Stomach (tissue), 9 donors: ENCODE results near the gene B4GALT5. TPM values are rescaled to one million over a fixed set of nuclear protein-coding genes. Genes with fewer than 3 reads are reported as not detected.
A peak's percentile ranks its signal among the peaks of the same experiment; 100 is the strongest.

Experiments
- DNase-seq, 2 donors: peaks; one replicate each; pipeline versions ENCODE4 v3.0.0 to v3.0.0-alpha.2; 2013 to 2019
- H3K27ac ChIP-seq, 5 donors: fragments of 200-600 bp in 4 of 5; sonication (generic) in 4 of 5; one replicate each; pipeline ENCODE4 v1.5.1; 2013 to 2019; ENCODE audit warnings: mild to moderate bottlenecking in 1 of 5, moderate library complexity in 1 of 5
- H3K27me3 ChIP-seq, 3 donors: fragments of 200-600 bp; sonication (generic); one replicate each; pipeline ENCODE4 v1.5.1; 2017 to 2019; ENCODE audit warnings: mixed run types in 1 of 3
- H3K36me3 ChIP-seq, 4 donors: fragments of 200-600 bp; sonication (generic); 1 replicate in 3 of 4; 2 replicates in 1 of 4; pipeline ENCODE4 v1.5.1; 2016 to 2019
- H3K4me1 ChIP-seq, 4 donors: fragments of 200-600 bp; sonication (generic); one replicate each; pipeline ENCODE4 v1.5.1; 2016 to 2019
- H3K4me3 ChIP-seq, 4 donors: fragments of 200-600 bp; sonication (generic) in 3 of 4; one replicate each; pipeline ENCODE4 v1.5.1; 2016 to 2019; ENCODE audit warnings: mild to moderate bottlenecking in 1 of 4
- H3K9me3 ChIP-seq, 4 donors: fragments of 200-600 bp; sonication (generic); one replicate each; pipeline ENCODE4 v1.5.1; 2016 to 2019
- EP300 ChIP-seq: sonication (generic); formaldehyde crosslinking; IDR thresholded peaks from one replicate; pipeline ENCODE4 v1.6.1; 2017; ENCODE audit warnings: antibody characterized with exemption
- POLR2A ChIP-seq, 4 donors: fragments of 450-650 bp; IDR thresholded peaks; one replicate each; pipeline ENCODE4 v1.6.1; 2016; ENCODE audit warnings: antibody characterized with exemption in 4 of 4, control low read depth in 2 of 4, mild to moderate bottlenecking in 1 of 4, moderate library complexity in 1 of 4
- POLR2AphosphoS5 ChIP-seq, 3 donors: sonication (generic); formaldehyde crosslinking; IDR thresholded peaks; one replicate each; pipeline ENCODE4 v1.6.1; 2016; ENCODE audit warnings: antibody characterized with exemption in 3 of 3
- WGBS, 5 donors: extraction: QIAGEN DNeasy Blood & Tissue Kit in 3 of 5; methylation state at CpG; one replicate each; pipeline versions ENCODE4 v1.1.5 to v1.1.7; 2013 to 2018; 5-methylcytosine and 5-hydroxymethylcytosine counted together
- intact Hi-C: fragments of 100-400 bp; cut with DNase I; formaldehyde crosslinking; loops from one replicate; pipeline ENCODE4 v1.15.1; 2023; ENCODE audit warnings: low total_unique reads
- polyA plus RNA-seq, 3 donors: library from polyadenylated mRNA; stranded (reverse); fragments of 200-250 nt; gene quantifications; one replicate each; pipeline ENCODE4 v1.2.3, GENCODE V29; 2013
- total RNA-seq, 5 donors: library from RNA; depleted of rRNA; stranded (reverse); fragments of >200 nt; gene quantifications; one replicate each; pipeline versions ENCODE4 v1.1.0 to v1.2.3, GENCODE V29; 2014 to 2016
- TF ChIP-seq, protein P1 (sequence below), 7 experiments: fragments of 450-650 bp in 4 of 7; fragments of 200-600 bp in 3 of 7; sonication (generic) in 3 of 7; IDR thresholded peaks; one replicate each; pipeline ENCODE4 v1.5.1; 2016 to 2019; ENCODE audit warnings: antibody characterized with exemption in 7 of 7, control low read depth in 2 of 7, mild to moderate bottlenecking in 1 of 7
- donor health status: healthy with polysubstance abuse.
- donor health status: Bipolar disorder and iron deficiency.
- donor health status: healthy.

Gene B4GALT5
- total and polyA plus RNA-seq, 8 donors: 7.5 to 40.0 (median 21.5) TPM

DNA sequence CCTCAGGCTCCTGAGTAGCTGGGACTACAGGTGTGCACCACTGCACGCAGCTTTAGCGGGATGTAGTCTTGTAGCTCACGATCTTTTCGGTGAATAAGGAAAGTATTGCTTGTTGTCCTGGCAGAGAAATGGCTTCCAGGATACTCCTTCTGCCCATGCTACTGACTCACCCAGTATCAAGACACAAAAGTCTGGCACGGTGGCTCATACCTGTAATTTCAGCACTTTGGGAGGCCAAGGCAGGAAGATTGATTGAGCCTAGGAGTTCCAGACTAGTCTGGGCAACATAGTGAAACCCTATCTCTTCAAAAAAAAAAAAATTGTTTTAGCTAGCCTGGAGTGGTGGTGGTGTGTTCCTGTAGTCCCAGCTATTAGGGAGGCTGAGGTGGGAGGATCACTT, 40.9 kb upstream of the B4GALT5 start:
- H3K27ac ChIP-seq: no peak overlapping the region
- H3K4me1 ChIP-seq: peaks cover 0 to 8% (median 3%) of the 10 kb centered on the region in 4 donors
- WGBS, 5 donors: 88 to 96% (median 94%) methylated on average over 5 of the region's 5 CpGs
- intact Hi-C loops: no loop called here
- H3K36me3 ChIP-seq: no peaks in the 10 kb centered on the region
- no peaks in the 10 kb centered on the region for H3K9me3 ChIP-seq
- H3K27me3 ChIP-seq: no peaks in the 10 kb centered on the region
- no peak for DNase-seq
- H3K4me3 ChIP-seq: no peak overlapping the region
- TF ChIP-seq POLR2AphosphoS5 (IDR thresholded peaks at IDR 0.05) (no peak), POLR2A (IDR thresholded peaks at IDR 0.05) (no peak), EP300 (no peak)
- TF ChIP-seq, protein P1, sequence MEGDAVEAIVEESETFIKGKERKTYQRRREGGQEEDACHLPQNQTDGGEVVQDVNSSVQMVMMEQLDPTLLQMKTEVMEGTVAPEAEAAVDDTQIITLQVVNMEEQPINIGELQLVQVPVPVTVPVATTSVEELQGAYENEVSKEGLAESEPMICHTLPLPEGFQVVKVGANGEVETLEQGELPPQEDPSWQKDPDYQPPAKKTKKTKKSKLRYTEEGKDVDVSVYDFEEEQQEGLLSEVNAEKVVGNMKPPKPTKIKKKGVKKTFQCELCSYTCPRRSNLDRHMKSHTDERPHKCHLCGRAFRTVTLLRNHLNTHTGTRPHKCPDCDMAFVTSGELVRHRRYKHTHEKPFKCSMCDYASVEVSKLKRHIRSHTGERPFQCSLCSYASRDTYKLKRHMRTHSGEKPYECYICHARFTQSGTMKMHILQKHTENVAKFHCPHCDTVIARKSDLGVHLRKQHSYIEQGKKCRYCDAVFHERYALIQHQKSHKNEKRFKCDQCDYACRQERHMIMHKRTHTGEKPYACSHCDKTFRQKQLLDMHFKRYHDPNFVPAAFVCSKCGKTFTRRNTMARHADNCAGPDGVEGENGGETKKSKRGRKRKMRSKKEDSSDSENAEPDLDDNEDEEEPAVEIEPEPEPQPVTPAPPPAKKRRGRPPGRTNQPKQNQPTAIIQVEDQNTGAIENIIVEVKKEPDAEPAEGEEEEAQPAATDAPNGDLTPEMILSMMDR (IDR thresholded peaks at IDR 0.05): no peak

DNA sequence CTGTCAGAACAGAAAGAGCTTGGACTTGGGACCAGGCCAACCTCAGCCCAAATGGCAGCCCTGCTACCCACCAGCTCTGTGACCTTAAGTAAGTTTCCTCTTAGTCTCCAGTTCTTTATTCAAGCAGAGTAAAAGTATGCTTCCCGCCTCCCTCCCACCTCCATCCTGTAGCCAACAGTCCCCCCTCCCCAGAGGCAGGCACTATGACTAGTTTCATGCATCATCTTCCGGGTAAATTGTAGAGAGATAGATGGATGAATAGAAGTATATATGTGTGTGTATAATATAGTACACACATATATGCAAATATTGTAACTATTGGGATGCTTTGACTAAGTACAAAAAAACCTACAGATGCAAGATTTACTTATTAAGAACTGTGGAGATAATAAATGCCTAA, 39.5 kb upstream of the B4GALT5 start:
- Histone ChIP-seq H3K27me3 (no peaks in the 10 kb centered on the region), H3K4me1 (peaks cover 2 to 12% (median 6%) of the 10 kb centered on the region in 4 donors), H3K4me3 (no peak overlapping the region), H3K9me3 (no peaks in the 10 kb centered on the region), H3K27ac (no peak overlapping the region), H3K36me3 (no peaks in the 10 kb centered on the region)
- WGBS, 5 donors: 57 to 96% (median 85%) methylated on average over 2 of the region's 2 CpGs
- TF ChIP-seq POLR2AphosphoS5 (IDR thresholded peaks at IDR 0.05) (no peak), EP300 (no peak), POLR2A (IDR thresholded peaks at IDR 0.05) (no peak)
- TF ChIP-seq, protein P1 (IDR thresholded peaks at IDR 0.05): no peak
- DNase-seq: no peak
- intact Hi-C loops: no loop called here

DNA sequence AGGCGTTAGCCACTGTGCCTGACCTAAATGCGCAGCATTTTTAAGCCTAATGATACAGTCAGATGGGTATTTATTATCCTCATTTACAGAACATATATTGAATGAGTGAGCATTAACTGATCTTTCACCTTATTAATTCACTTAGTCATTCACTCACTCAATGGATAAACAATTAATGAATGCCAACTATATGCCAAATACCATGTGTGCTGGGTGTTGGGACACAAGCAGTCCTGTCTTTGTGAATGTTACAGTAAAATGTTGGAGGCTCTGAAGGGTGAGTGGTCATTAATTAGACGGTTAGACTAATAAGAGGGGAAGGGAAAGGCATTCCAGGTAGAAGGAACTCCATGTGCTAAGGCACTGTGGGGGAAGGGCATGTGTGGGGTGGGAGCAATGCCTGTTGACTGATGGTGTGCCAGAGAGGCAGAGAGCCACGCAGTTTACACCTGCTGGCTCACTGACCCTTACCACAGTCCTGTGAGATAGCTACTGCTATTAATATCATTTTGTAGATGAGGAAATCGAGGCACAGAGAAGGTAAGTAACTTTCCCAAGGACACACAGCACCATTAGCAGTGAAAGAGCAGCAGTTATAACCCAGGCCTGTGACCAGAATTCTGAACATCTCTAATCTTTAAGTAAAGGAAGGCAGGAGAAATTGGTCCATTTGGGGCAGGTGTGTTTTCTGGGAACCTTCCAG, 38.7 kb upstream of the B4GALT5 start:
- peaks cover 5 to 20% (median 13%) of the 10 kb centered on the region in 4 donors for H3K4me1 ChIP-seq
- TF ChIP-seq, protein P1 (IDR thresholded peaks at IDR 0.05): no peak
- TF ChIP-seq POLR2A (IDR thresholded peaks at IDR 0.05) (no peak), POLR2AphosphoS5 (IDR thresholded peaks at IDR 0.05) (no peak), EP300 (no peak)
- WGBS, 5 donors: 53 to 72% (median 64%) methylated on average over 5 of the region's 5 CpGs
- no peaks in the 10 kb centered on the region for H3K27me3 ChIP-seq
- no peak for DNase-seq
- intact Hi-C loops: no loop called here
- no peaks in the 10 kb centered on the region for H3K36me3 ChIP-seq
- H3K9me3 ChIP-seq: no peaks in the 10 kb centered on the region
- no peak overlapping the region for H3K4me3 ChIP-seq
- no peak overlapping the region for H3K27ac ChIP-seq

DNA sequence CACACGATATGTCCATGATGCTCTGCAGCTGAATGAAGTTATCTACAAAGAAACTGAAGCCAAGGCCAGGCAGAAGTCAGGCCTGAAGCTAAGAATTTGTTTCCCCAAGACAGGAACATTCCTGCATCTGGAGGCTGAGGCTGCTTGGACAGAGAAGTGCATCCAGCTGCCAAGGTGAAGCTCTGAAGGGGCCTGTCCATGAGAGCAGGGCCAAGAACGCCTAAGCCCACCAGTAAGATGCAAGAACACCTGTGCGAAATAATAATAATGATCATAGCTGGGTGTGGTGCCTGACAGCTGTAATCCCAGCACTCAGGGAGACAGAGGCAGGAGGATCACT, 37.7 kb upstream of the B4GALT5 start:
- Histone ChIP-seq H3K4me3 (no peak overlapping the region), H3K27me3 (no peaks in the 10 kb centered on the region), H3K9me3 (no peaks in the 10 kb centered on the region), H3K4me1 (peaks cover 5 to 20% (median 13%) of the 10 kb centered on the region in 4 donors), H3K27ac (peak overlapping the region in 1 of 5 donors; percentile 52), H3K36me3 (no peaks in the 10 kb centered on the region)
- DNase-seq: peak in 1 of 2 donors; percentile 40
- TF ChIP-seq, protein P1 (IDR thresholded peaks at IDR 0.05): no peak
- TF ChIP-seq EP300: no peak
- TF ChIP-seq POLR2AphosphoS5 (IDR thresholded peaks at IDR 0.05): no peak
- TF ChIP-seq POLR2A (IDR thresholded peaks at IDR 0.05): no peak
- WGBS, 5 donors: 62 to 86% (median 76%) methylated on average over 3 of the region's 3 CpGs
- intact Hi-C loops: no loop called here
